HuH-7 (cell line): Measurements from ENCODE around the gene CD44.

Source experiments
- DNase-seq: peaks from one replicate; pipeline ENCODE4 v3.0.0; 2011; ENCODE audit warnings: low spot score

CD44 gene

GRCh38 chr11:35237860-35238715 is 99.1 kb downstream of the CD44 start:
- DNase-seq = peak; percentile 15

DNA sequence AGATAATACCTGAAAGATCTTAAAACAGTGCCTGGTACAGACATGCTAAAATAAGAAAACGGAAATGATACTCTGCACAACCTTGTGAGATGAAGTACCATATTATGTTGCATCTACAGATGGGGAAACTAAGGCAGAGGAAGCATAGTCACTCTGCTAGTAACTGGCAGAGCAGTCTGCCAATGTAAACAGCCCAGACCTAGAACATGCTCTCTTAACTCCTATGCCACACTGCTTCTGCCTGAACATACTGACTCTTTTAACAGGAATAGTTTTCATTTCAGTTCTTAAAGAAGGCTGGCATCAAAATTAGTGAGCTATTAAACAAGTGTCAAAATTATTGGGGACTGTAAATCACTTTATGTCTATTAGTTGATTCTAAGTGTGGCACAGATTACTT is 99.9 kb downstream of the CD44 start:
- DNase-seq = no peak

GRCh38 chr11:35239471-35240075 is 100.6 kb downstream of the CD44 start:
- DNase-seq = no peak

- no peak for DNase-seq
These were observed 102.1 kb downstream of the CD44 start for GRCh38 chr11:35241083-35241482.

DNA sequence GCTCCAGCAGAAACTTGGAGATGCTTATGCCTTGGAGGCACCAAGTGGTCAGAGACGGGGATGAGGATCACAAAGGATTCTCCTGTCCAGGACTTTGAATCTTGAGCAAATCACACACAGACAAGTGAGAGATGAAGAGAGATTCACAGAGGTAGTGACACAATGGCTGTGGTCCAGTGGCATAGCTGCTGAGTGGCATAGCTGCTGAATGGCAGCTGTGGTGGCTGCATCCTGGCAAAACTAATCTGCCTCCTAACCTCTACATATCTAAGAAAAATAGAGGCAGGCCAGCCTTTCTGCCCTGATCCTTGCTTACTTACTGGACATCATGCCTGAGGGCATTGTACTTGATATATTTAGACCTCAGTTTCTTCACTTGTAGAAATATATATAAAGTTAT is 102.6 kb downstream of the CD44 start:
- DNase-seq = no peak

GRCh38 chr11:35242412-35243242 is 103.7 kb downstream of the CD44 start:
- DNase-seq = no peak

DNA sequence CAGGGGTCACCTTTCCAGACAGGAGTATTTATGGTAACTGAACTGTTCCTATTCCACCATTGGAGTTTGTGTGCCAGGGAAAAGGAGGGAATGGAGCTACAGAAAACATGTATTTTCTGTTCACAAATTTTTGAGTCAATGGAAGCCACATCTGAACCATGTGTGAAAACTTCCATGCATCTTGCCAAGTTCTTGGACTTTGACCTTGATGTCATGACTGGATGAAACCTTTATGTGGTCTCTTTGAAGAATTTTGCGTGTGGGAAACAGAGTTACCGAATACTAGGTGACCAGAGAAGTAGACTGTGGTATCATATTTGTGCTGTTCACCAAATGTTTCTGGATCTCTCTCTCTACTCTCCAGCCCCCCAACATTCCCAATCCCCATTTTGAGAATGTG is 104.8 kb downstream of the CD44 start:
- no peak for DNase-seq

DNA sequence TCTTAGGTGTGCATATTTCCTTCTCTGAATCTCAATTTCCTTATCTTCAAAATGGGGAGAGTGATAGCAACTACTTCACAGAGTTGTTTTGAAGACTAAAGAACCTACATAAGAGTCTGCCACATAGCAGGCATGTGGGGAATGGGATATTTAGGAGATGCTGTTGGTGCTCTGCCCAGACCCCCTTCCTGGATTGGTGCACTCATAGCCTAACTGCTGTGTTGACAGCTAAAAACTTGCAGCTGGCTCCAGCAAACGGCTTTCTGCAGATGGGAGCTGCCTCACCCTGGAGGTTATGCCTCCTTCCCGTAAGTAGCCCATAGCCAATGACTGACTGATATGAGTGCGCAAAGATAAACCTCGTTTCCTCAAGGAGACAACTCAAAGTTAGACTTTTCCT is 106.1 kb downstream of the CD44 start:
- no peak for DNase-seq

DNA sequence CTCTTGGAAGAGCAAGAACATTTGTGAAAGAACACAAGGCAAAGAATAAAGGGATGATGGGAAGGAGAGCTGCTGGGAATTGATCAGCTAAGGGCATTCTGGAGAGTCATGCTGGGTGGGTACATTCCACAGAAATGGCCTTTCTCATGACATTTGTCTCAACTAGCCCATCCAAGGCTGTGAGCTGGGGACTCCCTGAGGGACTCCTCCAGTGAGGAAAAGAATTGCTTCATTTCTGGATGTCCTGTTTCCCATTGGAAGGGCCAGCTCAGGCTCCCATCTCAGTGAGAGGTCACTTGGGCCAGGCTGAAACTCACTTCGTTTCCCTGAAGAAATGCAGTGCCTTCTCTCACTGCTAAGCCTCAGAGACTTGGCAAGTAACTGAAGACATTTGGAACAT is 106.8 kb downstream of the CD44 start:
- DNase-seq = no peak

GRCh38 chr11:35246745-35247144 is 107.8 kb downstream of the CD44 start:
- DNase-seq = no peak

- no peak for DNase-seq
These were observed 108.5 kb downstream of the CD44 start for GRCh38 chr11:35247428-35247827.

DNA sequence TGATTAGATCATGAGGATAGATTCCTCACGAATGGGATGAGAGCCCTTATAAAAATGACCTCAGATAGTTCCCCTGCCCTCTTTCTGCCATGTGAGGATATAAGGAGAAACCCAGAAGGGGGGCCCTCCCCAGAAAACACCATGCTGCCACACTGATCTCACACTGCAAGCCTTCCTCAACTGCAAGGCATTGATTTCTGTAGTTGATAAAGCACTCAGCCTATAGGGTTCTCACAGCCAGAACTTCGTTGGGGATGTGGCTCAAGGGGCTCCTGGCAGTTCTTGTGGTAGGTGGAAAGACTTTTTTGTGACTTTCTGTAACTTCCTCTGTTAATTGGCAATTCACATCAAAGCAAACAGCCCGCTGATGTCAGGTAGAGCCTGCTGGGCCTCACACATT is 108.9 kb downstream of the CD44 start:
- DNase-seq = no peak

- no peak for DNase-seq
These were observed 109.8 kb downstream of the CD44 start for GRCh38 chr11:35248558-35249323.

GRCh38 chr11:35250192-35250591 is 111.2 kb downstream of the CD44 start:
- no peak for DNase-seq

DNA sequence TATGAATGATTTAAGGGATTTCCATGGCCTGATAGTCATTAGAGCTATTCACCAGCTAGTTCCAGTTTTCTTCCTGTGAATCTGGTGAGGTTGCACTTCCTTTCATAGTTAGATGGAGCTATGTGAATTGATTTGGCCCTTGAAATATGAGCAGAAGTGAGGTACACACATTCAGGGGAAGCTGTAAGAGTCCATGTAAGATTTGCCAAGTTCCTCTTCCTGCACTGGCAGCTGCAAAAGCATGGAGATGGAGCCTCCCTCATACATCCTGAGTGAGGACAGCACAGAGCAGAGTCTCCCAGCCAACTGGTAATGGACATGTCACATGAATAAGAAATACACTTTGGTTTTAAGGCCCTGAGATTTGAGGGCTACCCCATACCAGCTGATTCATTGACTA is 111.7 kb downstream of the CD44 start:
- no peak for DNase-seq

DNA sequence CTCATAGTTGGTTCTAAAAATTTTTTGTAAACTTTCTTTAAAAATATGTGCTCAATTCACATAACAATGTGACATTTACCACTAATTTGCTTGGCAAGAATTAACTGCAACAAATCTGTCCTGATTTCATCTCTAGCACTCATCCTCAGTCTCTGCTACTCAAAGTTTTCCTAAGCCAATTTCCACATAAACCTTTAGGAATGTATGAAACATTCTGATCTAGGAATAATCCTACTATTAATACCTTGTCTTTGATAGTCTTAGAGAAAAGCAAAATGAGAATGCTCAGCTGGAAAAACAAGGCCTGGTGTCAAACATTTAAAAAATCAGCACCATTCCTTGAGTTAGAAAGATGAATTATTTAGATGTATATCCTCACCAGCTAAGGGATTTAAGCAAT is 114.3 kb downstream of the CD44 start:
- DNase-seq = no peak

DNA sequence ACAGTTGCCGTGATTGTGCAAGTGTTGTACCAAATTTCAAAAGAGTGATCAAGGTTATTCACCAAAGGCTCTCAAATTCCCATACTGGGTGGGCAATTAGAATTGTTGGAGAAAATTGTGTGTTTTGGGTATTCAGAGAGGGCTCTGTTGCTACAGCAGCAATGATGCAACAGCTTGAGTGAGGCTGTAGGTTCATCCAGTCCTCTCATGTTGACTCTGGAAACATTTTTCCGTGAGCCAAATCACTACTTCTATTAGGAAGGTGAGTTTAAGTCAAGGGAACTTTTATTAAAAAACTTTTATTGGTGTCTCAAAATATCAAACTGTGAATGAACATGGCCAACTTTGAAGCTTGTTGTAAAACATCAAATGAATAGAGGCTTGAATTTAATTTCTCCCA is 116.5 kb downstream of the CD44 start:
- no peak for DNase-seq

GRCh38 chr11:35256296-35256695 is 117.3 kb downstream of the CD44 start:
- DNase-seq = no peak

DNA sequence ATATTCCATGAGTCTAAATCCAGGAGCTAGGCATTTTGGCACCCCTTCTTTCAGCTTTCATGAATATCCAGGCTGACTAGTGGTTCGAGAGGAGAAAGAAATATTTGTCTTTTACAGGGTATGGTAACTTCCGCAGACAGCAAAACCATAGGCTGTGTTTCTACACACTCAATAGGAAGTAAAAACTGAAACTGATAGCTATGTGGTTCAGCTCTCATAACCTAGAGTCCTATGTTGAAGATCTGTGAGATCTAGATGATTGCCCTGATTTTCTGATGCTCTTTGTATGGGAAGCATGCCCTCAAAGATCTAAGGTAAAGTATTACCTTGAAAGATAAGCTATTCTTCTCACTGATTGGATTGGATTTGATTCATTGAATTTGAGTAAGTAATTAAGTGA is 118.3 kb downstream of the CD44 start:
- DNase-seq = no peak

DNA sequence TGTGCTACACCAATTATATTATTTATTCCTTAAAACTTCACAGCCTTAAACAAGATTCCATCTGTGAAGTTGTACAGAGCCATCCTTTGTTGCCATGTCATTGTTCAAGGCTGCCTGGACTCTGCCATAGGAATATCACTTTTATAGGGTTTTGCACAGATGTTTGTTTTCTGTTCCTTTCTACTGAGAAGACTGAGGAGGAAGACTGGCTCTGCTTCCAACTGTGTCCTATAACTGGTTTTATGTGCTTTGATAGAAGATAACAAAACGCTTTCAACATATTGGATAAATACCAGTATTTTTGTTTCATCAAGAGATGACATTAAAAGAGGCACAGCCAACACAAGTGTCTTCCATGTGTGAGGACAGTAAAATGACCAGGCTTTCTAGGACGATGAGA is 120.6 kb downstream of the CD44 start:
- DNase-seq = no peak

- no peak for DNase-seq
These were observed 121.5 kb downstream of the CD44 start for GRCh38 chr11:35260342-35260985.

- no peak for DNase-seq
These were observed 122.2 kb downstream of the CD44 start for GRCh38 chr11:35261197-35261596.
